HepG2 (cell line): ENCODE measurements around the gene LARP1. TPM values are rescaled to one million over a fixed set of nuclear protein-coding genes. Genes with fewer than 3 reads are reported as not detected.
A peak's percentile ranks its signal among the peaks of the same experiment; 100 is the strongest.

Experiments
- ATAC-seq: fragments of 200-7000 bp; cut with Tn5 transposase; 3 replicates; pipeline ENCODE4 v1.9.1; 2020; ENCODE audit warnings: mild to moderate bottlenecking, moderate library complexity
- BruUV-seq: library from RNA; stranded (reverse); fragments of 400-500 nt; replicated peaks from 2 replicates; lab custom pipeline; 2021; lab: Mats Ljungman, UMichigan
- CTCF ChIA-PET: fragments of 300-600 bp; formaldehyde crosslinking; extraction: SDS; loops from one replicate; lab custom pipeline; 2021; ENCODE audit warnings: low total read pairs, inconsistent platforms, low intra/inter-chr PET ratio; lab: Yijun Ruan, JAX
- POLR2A ChIA-PET: fragments of 350-600 bp; sonication (Branson Sonifier 250); formaldehyde crosslinking; loops from one replicate; lab custom pipeline; 2020; ENCODE audit warnings: antibody characterized with exemption, inconsistent platforms; lab: Yijun Ruan, JAX
- DNase-seq: peaks from one replicate; pipeline ENCODE4 v3.0.0-alpha.2; 2015; ENCODE audit warnings: low spot score
- FAIRE-seq: peaks from 3 replicates; lab custom pipeline; 2011; peaks lifted over from hg19 to GRCh38; lab: Jason Lieb, UNC
- H2AFZ ChIP-seq: one replicate; pipeline ENCODE4 v1.6.1; 2011; ENCODE audit warnings: low read length, inconsistent platforms
- H3K27ac ChIP-seq: fragments of 300-600 bp; 3 replicates; pipeline ENCODE4 v1.8.0; 2011; ENCODE audit warnings: mixed run types, mild to moderate bottlenecking, mixed read lengths, low read length, inconsistent platforms; ENCODE audit not compliant: insufficient read depth; ENCODE audit errors: extremely low read length
- H3K27me3 ChIP-seq, 2 experiments: fragments of 200-600 bp in 1 of 2; 2 replicates in 1 of 2; 3 replicates in 1 of 2; pipeline versions ENCODE4 v1.6.0 to v1.8.0; 2011; ENCODE audit warnings: low read length in 2 of 2, mild to moderate bottlenecking in 2 of 2, moderate library complexity in 2 of 2, inconsistent platforms in 1 of 2; ENCODE audit not compliant: insufficient read depth in 2 of 2, control insufficient read depth in 1 of 2
- H3K36me3 ChIP-seq, 2 experiments: fragments of 200-600 bp in 1 of 2; replicated peaks in 1 of 2; 2 replicates in 1 of 2; 3 replicates in 1 of 2; pipeline versions ENCODE4 v1.5.1 to v1.8.0; 2011; ENCODE audit warnings: low read length in 2 of 2, inconsistent platforms in 1 of 2; ENCODE audit not compliant: insufficient read depth in 2 of 2, control insufficient read depth in 1 of 2
- H3K4me1 ChIP-seq: 2 replicates; pipeline ENCODE4 v1.5.1; 2012; ENCODE audit warnings: low read length, inconsistent platforms; ENCODE audit not compliant: insufficient read depth
- H3K4me2 ChIP-seq: 2 replicates; pipeline ENCODE4 v1.6.0; 2011; ENCODE audit warnings: low read depth, low read length, inconsistent platforms
- H3K4me3 ChIP-seq, 3 experiments: fragments of 200-600 bp in 1 of 3; sonication (generic), shearing (Covaris generic) in 1 of 3; replicated peaks in 1 of 3; 2 replicates each; pipeline ENCODE4 v1.5.1; 2011 to 2016; ENCODE audit warnings: low read length in 3 of 3, inconsistent platforms in 2 of 3, low read depth in 2 of 3, mild to moderate bottlenecking in 2 of 3, control low read depth in 1 of 3, mixed read lengths in 1 of 3; ENCODE audit not compliant: insufficient read depth in 1 of 3
- H3K79me2 ChIP-seq: one replicate; pipeline ENCODE4 v1.6.1; 2011; ENCODE audit warnings: low read length, inconsistent platforms; ENCODE audit not compliant: insufficient read depth
- H3K9ac ChIP-seq: 2 replicates; pipeline ENCODE4 v1.6.0; 2011; ENCODE audit warnings: mild to moderate bottlenecking, low read depth, low read length, inconsistent platforms; ENCODE audit not compliant: insufficient read depth
- H3K9me3 ChIP-seq: 2 replicates; pipeline ENCODE4 v1.5.1; 2012; ENCODE audit warnings: mild to moderate bottlenecking, low read length
- H4K20me1 ChIP-seq: 2 replicates; pipeline ENCODE4 v1.6.0; 2011; ENCODE audit warnings: inconsistent platforms, mild to moderate bottlenecking, low read length, moderate library complexity; ENCODE audit not compliant: insufficient read depth
- ARNTL ChIP-seq: sonication (generic); formaldehyde crosslinking; IDR thresholded peaks from 2 replicates; pipeline ENCODE4 v1.4.0; 2020; ENCODE audit warnings: mild to moderate bottlenecking, missing genetic modification reagents
- ELF1 ChIP-seq: sonication (generic); formaldehyde crosslinking; IDR thresholded peaks from 2 replicates; pipeline ENCODE4 v1.4.0; 2020; ENCODE audit warnings: missing genetic modification reagents
- KDM3A ChIP-seq: IDR thresholded peaks from 2 replicates; pipeline ENCODE4 v1.6.1; 2018; ENCODE audit warnings: low read depth, missing compliant biosample characterization
- KLF6 ChIP-seq: IDR thresholded peaks from 2 replicates; pipeline ENCODE4 v1.8.0; 2016; ENCODE audit warnings: missing biosample characterization, missing genetic modification reagents
- PPARG ChIP-seq: conservative IDR thresholded peaks from 2 replicates; pipeline ENCODE4 v1.6.1; 2016; ENCODE audit warnings: missing biosample characterization, missing genetic modification reagents
- TGIF2 ChIP-seq: IDR thresholded peaks from 2 replicates; pipeline ENCODE4 v1.6.1; 2016; ENCODE audit warnings: control low read depth, missing compliant biosample characterization
- TOE1 ChIP-seq: sonication (generic); formaldehyde crosslinking; IDR thresholded peaks from 2 replicates; pipeline ENCODE4 v1.4.0; 2020; ENCODE audit warnings: mild to moderate bottlenecking, missing genetic modification reagents
- ZIK1 ChIP-seq: sonication (generic); formaldehyde crosslinking; IDR thresholded peaks from 2 replicates; pipeline ENCODE4 v1.5.0; 2020; ENCODE audit warnings: mild to moderate bottlenecking, low read depth, missing genetic modification reagents, borderline replicate concordance
- ZNF121 ChIP-seq: sonication (generic); formaldehyde crosslinking; IDR thresholded peaks from 2 replicates; pipeline ENCODE4 v1.5.0; 2020; ENCODE audit warnings: mild to moderate bottlenecking, missing genetic modification reagents
- ZNF737 ChIP-seq: sonication (generic); formaldehyde crosslinking; IDR thresholded peaks from 2 replicates; pipeline ENCODE4 v1.5.0; 2020; ENCODE audit warnings: missing genetic modification reagents, mild to moderate bottlenecking, borderline replicate concordance
- WGBS: methylation state at CpG from one replicate; pipeline ENCODE4 v1.1.6; 2017; ENCODE audit warnings: low lambda C conversion rate; 5-methylcytosine and 5-hydroxymethylcytosine counted together
- in situ Hi-C: cut with HindIII; loops from 2 replicates; pipeline ENCODE4 v1.10.0; 2017; ENCODE audit warnings: low pct_unique_long_range_greater_than_20kb; ENCODE audit not compliant: extremely low pct_ligation_motif_present
- intact Hi-C: fragments of 100-400 bp; cut with micrococcal nuclease; formaldehyde crosslinking; loops from one replicate; pipeline ENCODE4 v1.10.0; 2022; ENCODE audit not compliant: unreplicated experiment
- polyA plus RNA-seq, 8 experiments: library from polyadenylated mRNA; depleted of rRNA in 3 of 8; stranded (reverse) in 7 of 8; unstranded in 1 of 8; fragments of >200 nt; fragmentation: Illumina TruSeq in 4 of 8; extraction: Trizol in 4 of 8; gene quantifications; 2 replicates each; pipeline versions ENCODE4 v1.2.1 to v1.2.3, GENCODE V29; 2011 to 2016; ENCODE audit warnings: low read depth in 4 of 8, missing spikeins in 1 of 8, mixed read lengths in 1 of 8; ENCODE audit not compliant: insufficient read depth in 1 of 8
- total RNA-seq, 5 experiments: library from RNA; depleted of rRNA; stranded (reverse); fragments of >200 nt; fragmentation: Illumina TruSeq; extraction: Trizol; gene quantifications; 2 replicates each; pipeline ENCODE4 v1.2.3, GENCODE V29; 2016; ENCODE audit warnings: low read depth in 1 of 5
- TF ChIP-seq, protein P1 (sequence below): sonication (generic); formaldehyde crosslinking; conservative IDR thresholded peaks from 2 replicates; pipeline ENCODE4 v1.4.0; 2020; ENCODE audit warnings: missing genetic modification reagents

Gene LARP1
- total and polyA plus RNA-seq, 2 of the 13 experiments (the other 11 are each of a cell fraction or from before 2014, with no cell fraction given), result 45.2 to 61.4 TPM

DNA sequence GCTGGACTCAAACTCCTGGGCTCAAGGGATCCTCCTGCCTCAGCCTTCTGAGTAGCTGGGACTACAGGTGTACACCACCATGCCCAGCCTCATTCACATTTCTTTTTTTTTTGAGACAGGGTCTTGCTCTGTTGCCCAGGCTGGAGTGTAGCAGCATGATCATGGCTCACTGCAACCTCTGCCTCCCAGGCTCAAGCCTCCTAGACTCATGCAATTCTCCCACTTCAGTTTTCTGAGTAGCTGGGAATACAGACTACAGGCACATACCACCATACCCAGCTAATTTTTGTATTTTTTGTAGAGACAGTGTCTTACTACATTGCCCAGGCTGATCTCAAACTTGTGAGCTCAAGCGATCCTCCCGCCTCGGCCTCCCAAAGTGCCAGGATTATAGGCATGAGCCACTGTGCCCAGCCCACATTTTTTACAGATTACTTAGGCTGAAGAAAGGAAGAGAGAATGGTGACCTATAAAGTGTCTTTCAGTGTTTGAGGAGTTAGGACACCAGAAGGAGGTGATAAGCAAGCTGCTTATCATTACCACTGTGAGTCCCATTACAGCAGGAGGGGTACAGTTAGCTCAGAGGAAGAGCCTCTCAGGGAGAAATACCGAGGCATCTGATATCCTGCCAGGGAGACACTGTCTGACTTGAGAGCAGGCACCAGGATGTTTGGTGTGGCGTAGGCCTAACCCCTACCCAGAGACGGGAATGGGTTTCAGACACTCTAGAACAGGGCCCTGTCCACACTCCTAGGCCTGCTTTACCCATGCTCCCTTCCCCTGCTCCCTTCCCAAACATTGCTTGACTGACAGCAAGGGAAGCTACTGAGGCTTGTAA lies 85.5 kb downstream of the LARP1 start:
- WGBS, result 96% methylated on average over 3 of the region's 6 CpGs
- TF ChIP-seq TGIF2 (no peak), ZNF737 (CRISPR knock-in tag) (0 out of 2 replicates have a peak, but pooled peaks have one; percentile 5), TOE1 (CRISPR knock-in tag) (no peak), ZNF121 (peak; percentile 80)
- Histone ChIP-seq H3K9me3 (no peaks in the 10 kb centered on the region), H3K79me2 (no peaks in the 10 kb centered on the region), H3K36me3 (peaks cover 0 to 6% of the 10 kb centered on the region in 2 experiments; a peak in 2 of 5 replicates), H3K4me3 (no peak overlapping the region), H3K9ac (no peak overlapping the region), H3K27ac (no peak overlapping the region), H2AFZ (no peak overlapping the region), H3K27me3 (no peaks in the 10 kb centered on the region), H4K20me1 (no peaks in the 10 kb centered on the region), H3K4me1 (peaks cover 89% of the 10 kb centered on the region), H3K4me2 (no peak overlapping the region)
- ATAC-seq (no peak), DNase-seq (no peak), FAIRE-seq (no peak)
- BruUV-seq, result no TSS peak
- intact Hi-C loops, result no loop called here
- ChIA-PET POLR2A (interaction anchor here (0.7 to 1.4 kb wide), 4 partner anchors 10 to 158 kb away, joined by 3 to 8 read pairs (median 4); partner anchors contain the start of genes CNOT8 and FAXDC2), CTCF (no interaction called here)
- in situ Hi-C loops, result no loop called here

DNA sequence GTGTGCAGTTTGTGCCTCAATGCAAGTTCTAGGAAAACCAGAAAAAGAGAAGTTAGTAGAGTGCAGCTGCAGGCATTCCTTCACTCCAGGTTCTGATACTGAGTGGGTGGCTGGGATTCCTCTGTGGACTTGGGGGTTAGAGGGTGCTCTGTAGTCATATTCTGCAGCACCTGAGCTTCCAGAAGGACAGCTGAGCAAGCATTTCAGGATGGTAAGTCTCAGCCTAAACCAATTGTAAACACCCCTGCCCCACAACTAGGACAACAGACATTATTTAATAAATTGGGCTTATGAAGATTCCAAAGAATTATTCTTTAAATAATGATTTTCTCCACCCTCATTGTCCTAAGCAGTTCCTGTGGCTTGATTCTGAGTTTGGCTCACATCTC lies 86.1 kb downstream of the LARP1 start:
- Histone ChIP-seq H3K36me3 (peaks cover 0 to 3% of the 10 kb centered on the region in 2 experiments; a peak in 2 of 5 replicates), H2AFZ (no peak overlapping the region), H3K9me3 (no peaks in the 10 kb centered on the region), H3K4me2 (no peak overlapping the region), H3K27ac (no peak overlapping the region), H3K79me2 (no peaks in the 10 kb centered on the region), H3K9ac (no peak overlapping the region), H4K20me1 (no peaks in the 10 kb centered on the region), H3K4me3 (no peak overlapping the region), H3K27me3 (no peaks in the 10 kb centered on the region), H3K4me1 (peaks cover 89% of the 10 kb centered on the region)
- BruUV-seq, result no TSS peak
- FAIRE-seq, result no peak
- no peak for DNase-seq
- ATAC-seq, result no peak
- intact Hi-C loops, result no loop called here
- POLR2A ChIA-PET, result interaction anchor here (1.2 to 1.4 kb wide), 3 partner anchors 9 to 17 kb away, joined by 3 to 8 read pairs (median 3); partner anchors contain the start of genes CNOT8 and FAXDC2
- CTCF ChIA-PET, result no interaction called here
- in situ Hi-C loops, result no loop called here
- TF ChIP-seq ARNTL (CRISPR knock-in tag) (no peak), ZIK1 (CRISPR knock-in tag) (no peak), ELF1 (CRISPR knock-in tag) (no peak), KDM3A (CRISPR knock-in tag) (no peak), KLF6 (CRISPR knock-in tag) (no peak), PPARG (CRISPR knock-in tag) (no peak)
- TF ChIP-seq, protein P1, sequence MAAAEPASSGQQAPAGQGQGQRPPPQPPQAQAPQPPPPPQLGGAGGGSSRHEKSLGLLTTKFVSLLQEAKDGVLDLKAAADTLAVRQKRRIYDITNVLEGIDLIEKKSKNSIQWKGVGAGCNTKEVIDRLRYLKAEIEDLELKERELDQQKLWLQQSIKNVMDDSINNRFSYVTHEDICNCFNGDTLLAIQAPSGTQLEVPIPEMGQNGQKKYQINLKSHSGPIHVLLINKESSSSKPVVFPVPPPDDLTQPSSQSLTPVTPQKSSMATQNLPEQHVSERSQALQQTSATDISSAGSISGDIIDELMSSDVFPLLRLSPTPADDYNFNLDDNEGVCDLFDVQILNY (CRISPR knock-in tag), result no peak
